GM23248 (cell line): Measurements from ENCODE around the gene LIMK1. TPM values are rescaled to one million over a fixed set of nuclear protein-coding genes. Genes with fewer than 3 reads are reported as not detected.

ENCODE experiments used
- DNase-seq: peaks from one replicate; pipeline ENCODE4 v3.0.0-alpha.2; 2015
- H2AFZ ChIP-seq: fragments of 200-600 bp; sonication (generic); 2 replicates; pipeline ENCODE4 v1.6.1; 2016; ENCODE audit warnings: antibody characterized with exemption
- H3F3A ChIP-seq: fragments of 200-600 bp; sonication (generic); 2 replicates; pipeline ENCODE4 v1.6.1; 2016; ENCODE audit warnings: mild to moderate bottlenecking, antibody characterized with exemption, mixed run types; ENCODE audit not compliant: insufficient read depth
- H3K27ac ChIP-seq: fragments of 200-600 bp; sonication (generic); 2 replicates; pipeline ENCODE4 v1.5.1; 2016; ENCODE audit warnings: mild to moderate bottlenecking
- H3K27me3 ChIP-seq: fragments of 200-600 bp; sonication (generic); replicated peaks from 2 replicates; pipeline ENCODE4 v1.6.1; 2016; ENCODE audit warnings: mild to moderate bottlenecking; ENCODE audit not compliant: insufficient read depth
- H3K36me3 ChIP-seq: fragments of 200-600 bp; sonication (generic); 2 replicates; pipeline ENCODE4 v1.6.1; 2016; ENCODE audit warnings: low read depth, mild to moderate bottlenecking
- H3K4me1 ChIP-seq: fragments of 200-600 bp; sonication (generic); 2 replicates; pipeline ENCODE4 v1.6.1; 2016; ENCODE audit warnings: mild to moderate bottlenecking; ENCODE audit not compliant: insufficient read depth
- H3K4me2 ChIP-seq: fragments of 200-600 bp; sonication (generic); one replicate; pipeline ENCODE4 v1.6.1; 2016; ENCODE audit warnings: mild to moderate bottlenecking; ENCODE audit not compliant: unreplicated experiment
- H3K4me3 ChIP-seq: fragments of 200-600 bp; sonication (generic); 2 replicates; pipeline ENCODE4 v1.5.1; 2016; ENCODE audit warnings: mild to moderate bottlenecking
- H3K79me2 ChIP-seq: fragments of 200-600 bp; sonication (generic); 2 replicates; pipeline ENCODE4 v1.6.1; 2016; ENCODE audit warnings: mild to moderate bottlenecking; ENCODE audit not compliant: insufficient read depth
- H3K9ac ChIP-seq: fragments of 200-600 bp; sonication (generic); 2 replicates; pipeline ENCODE4 v1.6.1; 2016; ENCODE audit warnings: mild to moderate bottlenecking
- H3K9me2 ChIP-seq: fragments of 200-600 bp; sonication (generic); 2 replicates; pipeline ENCODE4 v1.6.1; 2016; ENCODE audit warnings: mixed run types, mild to moderate bottlenecking, moderate library complexity; ENCODE audit not compliant: insufficient read depth
- H3K9me3 ChIP-seq: fragments of 200-600 bp; sonication (generic); one replicate; pipeline ENCODE4 v1.6.1; 2017; ENCODE audit warnings: low read depth
- H4K20me1 ChIP-seq: fragments of 200-600 bp; sonication (generic); 2 replicates; pipeline ENCODE4 v1.6.0; 2016; ENCODE audit not compliant: insufficient read depth
- EZH2 ChIP-seq: fragments of 200-600 bp; sonication (generic); IDR thresholded peaks from 2 replicates; pipeline ENCODE4 v1.6.1; 2018; ENCODE audit warnings: antibody characterized with exemption, mild to moderate bottlenecking; ENCODE audit not compliant: insufficient read depth, poor library complexity, severe bottlenecking
- EZH2phosphoT487 ChIP-seq: fragments of 200-600 bp; sonication (generic); IDR thresholded peaks from 2 replicates; pipeline ENCODE4 v1.6.1; 2018; ENCODE audit warnings: antibody characterized with exemption, moderate library complexity, mild to moderate bottlenecking, low read depth; ENCODE audit not compliant: insufficient read depth
- WGBS, 2 experiments: methylation state at CpG; one replicate each; pipeline ENCODE4 v1.1.6; 2015 to 2017; ENCODE audit warnings: low lambda C conversion rate in 2 of 2, low coverage in 1 of 2; ENCODE audit errors: missing lambda C conversion rate in 2 of 2; 5-methylcytosine and 5-hydroxymethylcytosine counted together
- in situ Hi-C: fragments of 300-500 bp; cut with MboI; formaldehyde crosslinking; loops from 2 replicates; pipeline ENCODE4 v1.15.0; 2020
- polyA plus RNA-seq: library from polyadenylated mRNA; unstranded; fragments of >200 nt; fragmentation: Nextera tagmentation; extraction: Ambion mirVana; gene quantifications from 2 replicates; pipeline ENCODE4 v1.2.1, GENCODE V29; 2016
- total RNA-seq: library from RNA; depleted of rRNA; stranded (reverse); fragments of >200 nt; shearing (Covaris generic); gene quantifications from 2 replicates; pipeline ENCODE4 v1.2.3, GENCODE V29; 2014; rRNA removed

The LIMK1 gene
- total RNA-seq (30.0 and 37.3 TPM in 2 replicates), polyA plus RNA-seq (3.9 TPM in 2 replicates)

- Histone ChIP-seq H4K20me1 (no peaks in the 10 kb centered on the region), H3F3A (peaks cover 13% of the 10 kb centered on the region), H2AFZ (peak within 1 kb of the TSS; percentile 81), H3K9me2 (no peaks in the 10 kb centered on the region), H3K27ac (peak within 1 kb of the TSS; percentile 74), H3K27me3 (no peaks in the 10 kb centered on the region), H3K9me3 (no peaks in the 10 kb centered on the region), H3K36me3 (peaks cover 6% of the 10 kb centered on the region; the same call in 1 of the 2 replicates), H3K4me3 (peak within 1 kb of the TSS; percentile 85), H3K4me1 (peaks cover 16% of the 10 kb centered on the region), H3K4me2 (peak within 1 kb of the TSS; percentile 93), H3K9ac (peak within 1 kb of the TSS; percentile 93), H3K79me2 (peaks cover 17% of the 10 kb centered on the region)
- in situ Hi-C loops, result no loop called here
- 19 to 41% methylated on average over 23 to 48 of the region's 71 CpGs for WGBS, 2 experiments
- DNase-seq, result peak; percentile 91
- TF ChIP-seq EZH2, result no peak
- no peak for TF ChIP-seq EZH2phosphoT487
Measured at GRCh38 chr7:74083117-74083876, at the start of gene LIMK1. LIMK1 (plus strand) TSS chr7:74083804; CDS start chr7:74083991, 187 bp downstream.

GRCh38 chr7:74037609-74038008, 46.0 kb upstream of the LIMK1 start:
- no peaks in the 10 kb centered on the region for H3K79me2 ChIP-seq
- no peaks in the 10 kb centered on the region for H3K27me3 ChIP-seq
- no peak overlapping the region for H3K9ac ChIP-seq
- no peak for DNase-seq
- TF ChIP-seq EZH2phosphoT487 (no peak), EZH2 (no peak)
- H3K9me2 ChIP-seq, result no peaks in the 10 kb centered on the region
- no peaks in the 10 kb centered on the region for H3F3A ChIP-seq
- no peaks in the 10 kb centered on the region for H4K20me1 ChIP-seq
- peaks cover 2% of the 10 kb centered on the region; the same call in 1 of the 2 replicates for H3K4me1 ChIP-seq
- 60 to 61% methylated on average over 8 of the region's 8 CpGs for WGBS, 2 experiments
- no peak overlapping the region for H2AFZ ChIP-seq
- no peaks in the 10 kb centered on the region for H3K9me3 ChIP-seq
- no peak overlapping the region for H3K4me2 ChIP-seq
- no peak overlapping the region for H3K4me3 ChIP-seq
- in situ Hi-C loops, result no loop called here
- H3K36me3 ChIP-seq, result no peaks in the 10 kb centered on the region
- H3K27ac ChIP-seq, result no peak overlapping the region

GRCh38 chr7:74038194-74038961, 45.2 kb upstream of the LIMK1 start:
- Histone ChIP-seq H3K9ac (no peak overlapping the region), H3K36me3 (no peaks in the 10 kb centered on the region), H3K9me3 (no peaks in the 10 kb centered on the region), H3K4me2 (no peak overlapping the region), H3K27ac (no peak overlapping the region), H3K9me2 (no peaks in the 10 kb centered on the region), H4K20me1 (no peaks in the 10 kb centered on the region), H3K4me3 (no peak overlapping the region), H3K27me3 (no peaks in the 10 kb centered on the region), H3K4me1 (no peaks in the 10 kb centered on the region), H3F3A (no peaks in the 10 kb centered on the region), H2AFZ (no peak overlapping the region), H3K79me2 (no peaks in the 10 kb centered on the region)
- DNase-seq, result no peak
- TF ChIP-seq EZH2, result no peak
- TF ChIP-seq EZH2phosphoT487, result no peak
- in situ Hi-C loops, result no loop called here
- 64 to 68% methylated on average over 16 of the region's 16 CpGs for WGBS, 2 experiments

- H3K9me2 ChIP-seq, result no peaks in the 10 kb centered on the region
- H3K27me3 ChIP-seq, result no peaks in the 10 kb centered on the region
- H3K27ac ChIP-seq, result no peak overlapping the region
- no peaks in the 10 kb centered on the region for H3K36me3 ChIP-seq
- no peaks in the 10 kb centered on the region for H3F3A ChIP-seq
- H3K79me2 ChIP-seq, result no peaks in the 10 kb centered on the region
- H3K9me3 ChIP-seq, result no peaks in the 10 kb centered on the region
- in situ Hi-C loops, result no loop called here
- no peak overlapping the region for H3K4me3 ChIP-seq
- no peaks in the 10 kb centered on the region for H4K20me1 ChIP-seq
- H3K4me2 ChIP-seq, result no peak overlapping the region
- H2AFZ ChIP-seq, result no peak overlapping the region
- 60 to 64% methylated on average over 11 of the region's 11 CpGs for WGBS, 2 experiments
- H3K9ac ChIP-seq, result no peak overlapping the region
- H3K4me1 ChIP-seq, result no peaks in the 10 kb centered on the region
- no peak for DNase-seq
- TF ChIP-seq EZH2 (no peak), EZH2phosphoT487 (no peak)
Measured at GRCh38 chr7:74039337-74039736, 44.3 kb upstream of the LIMK1 start.
